ENCODE measurements around the gene LRRC27. TPM values are rescaled to one million over a fixed set of nuclear protein-coding genes. Genes with fewer than 3 reads are reported as not detected.

Gene LRRC27
- total RNA-seq, 1 donor from 2014 or later = 15.5 TPM

DNA sequence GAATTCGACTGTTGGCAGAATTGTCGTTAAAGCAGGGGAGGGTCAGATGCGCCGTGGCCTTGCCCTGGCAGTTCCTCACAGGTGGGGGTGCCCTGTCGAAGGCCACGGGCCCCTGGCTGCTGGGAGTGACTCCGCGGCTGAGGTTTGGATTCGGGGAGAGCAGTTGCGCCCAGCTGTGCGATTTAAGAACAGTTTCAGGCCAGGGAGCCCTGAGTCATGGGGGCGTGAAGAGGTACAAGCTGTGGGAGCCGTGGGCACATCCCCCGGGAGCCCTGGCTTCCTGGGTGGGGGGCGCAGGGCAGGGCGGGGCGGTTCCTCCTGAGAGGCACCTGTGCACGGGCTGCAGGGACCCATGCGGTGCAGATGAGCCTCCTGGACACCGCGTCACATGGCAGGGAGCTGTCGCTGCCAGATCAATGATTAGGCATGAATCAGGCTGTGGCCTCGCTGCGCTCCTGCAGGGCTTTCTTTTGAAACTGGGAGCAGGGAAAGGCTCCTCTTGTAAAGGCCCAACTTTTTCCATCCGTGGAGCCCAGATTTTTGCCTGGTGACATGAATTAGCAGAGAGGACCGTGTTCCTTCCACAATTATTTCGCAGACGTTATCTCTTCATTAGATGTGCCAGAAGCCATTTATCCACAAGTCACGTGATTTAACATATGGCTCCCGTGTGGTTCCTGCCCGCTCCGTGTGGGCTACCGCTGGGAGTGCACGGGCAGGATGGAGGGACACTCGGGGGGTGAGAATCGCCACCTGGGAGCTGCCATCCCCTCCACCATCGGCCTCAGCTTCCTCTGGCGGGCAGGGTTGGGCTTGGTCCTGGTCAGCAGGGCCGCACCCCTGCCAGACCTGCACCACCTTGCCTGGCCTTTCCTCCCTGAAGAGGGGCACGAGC, 65.9 kb downstream of the LRRC27 start:
- H3K27ac ChIP-seq = peak overlapping the region; percentile 89
- intact Hi-C loops (cut with DNase I) = no loop called here
- peak; percentile 73 for DNase-seq
- peak; percentile 1 to 11 for ATAC-seq
- peak overlapping the region; percentile 75 for H3K4me3 ChIP-seq
- TF ChIP-seq, protein P1, sequence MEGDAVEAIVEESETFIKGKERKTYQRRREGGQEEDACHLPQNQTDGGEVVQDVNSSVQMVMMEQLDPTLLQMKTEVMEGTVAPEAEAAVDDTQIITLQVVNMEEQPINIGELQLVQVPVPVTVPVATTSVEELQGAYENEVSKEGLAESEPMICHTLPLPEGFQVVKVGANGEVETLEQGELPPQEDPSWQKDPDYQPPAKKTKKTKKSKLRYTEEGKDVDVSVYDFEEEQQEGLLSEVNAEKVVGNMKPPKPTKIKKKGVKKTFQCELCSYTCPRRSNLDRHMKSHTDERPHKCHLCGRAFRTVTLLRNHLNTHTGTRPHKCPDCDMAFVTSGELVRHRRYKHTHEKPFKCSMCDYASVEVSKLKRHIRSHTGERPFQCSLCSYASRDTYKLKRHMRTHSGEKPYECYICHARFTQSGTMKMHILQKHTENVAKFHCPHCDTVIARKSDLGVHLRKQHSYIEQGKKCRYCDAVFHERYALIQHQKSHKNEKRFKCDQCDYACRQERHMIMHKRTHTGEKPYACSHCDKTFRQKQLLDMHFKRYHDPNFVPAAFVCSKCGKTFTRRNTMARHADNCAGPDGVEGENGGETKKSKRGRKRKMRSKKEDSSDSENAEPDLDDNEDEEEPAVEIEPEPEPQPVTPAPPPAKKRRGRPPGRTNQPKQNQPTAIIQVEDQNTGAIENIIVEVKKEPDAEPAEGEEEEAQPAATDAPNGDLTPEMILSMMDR (IDR thresholded peaks at IDR 0.05) = no peak
- H3K9me3 ChIP-seq = no peaks in the 10 kb centered on the region
- no peaks in the 10 kb centered on the region for H3K36me3 ChIP-seq
- H3K27me3 ChIP-seq (ENCODE audit: low read depth) = no peaks in the 10 kb centered on the region
- peaks cover 66% of the 10 kb centered on the region for H3K4me1 ChIP-seq

DNA sequence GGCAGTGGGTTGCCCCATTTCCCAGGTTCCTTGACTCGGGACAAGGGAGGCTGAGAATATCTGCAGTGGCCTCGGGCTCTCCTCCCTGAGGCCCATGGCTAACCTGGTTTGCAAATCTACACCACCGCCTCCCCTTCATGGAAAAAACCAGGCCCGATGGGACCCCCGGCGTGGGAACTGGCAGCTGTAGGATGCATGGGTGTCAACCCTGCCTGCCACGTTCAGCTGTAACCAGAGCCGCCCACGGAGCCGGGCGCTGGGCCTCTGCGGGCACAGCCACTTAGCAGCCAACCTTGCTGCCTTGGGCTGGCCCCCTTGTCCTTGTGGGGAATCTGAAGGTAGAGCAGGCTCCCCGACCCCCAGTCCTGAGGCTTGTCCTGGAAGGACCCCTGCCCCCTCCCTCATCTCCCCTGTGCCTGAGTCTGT, 66.6 kb downstream of the LRRC27 start:
- peak; percentile 54 for DNase-seq
- Histone ChIP-seq H3K36me3 (no peaks in the 10 kb centered on the region), H3K4me3 (peak overlapping the region; percentile 75), H3K27me3 (ENCODE audit: low read depth) (no peaks in the 10 kb centered on the region), H3K4me1 (peaks cover 66% of the 10 kb centered on the region), H3K9me3 (no peaks in the 10 kb centered on the region), H3K27ac (peak overlapping the region; percentile 89)
- TF ChIP-seq, protein P1 (IDR thresholded peaks at IDR 0.05) = no peak
- no peak for ATAC-seq
- intact Hi-C loops (cut with DNase I) = no loop called here

DNA sequence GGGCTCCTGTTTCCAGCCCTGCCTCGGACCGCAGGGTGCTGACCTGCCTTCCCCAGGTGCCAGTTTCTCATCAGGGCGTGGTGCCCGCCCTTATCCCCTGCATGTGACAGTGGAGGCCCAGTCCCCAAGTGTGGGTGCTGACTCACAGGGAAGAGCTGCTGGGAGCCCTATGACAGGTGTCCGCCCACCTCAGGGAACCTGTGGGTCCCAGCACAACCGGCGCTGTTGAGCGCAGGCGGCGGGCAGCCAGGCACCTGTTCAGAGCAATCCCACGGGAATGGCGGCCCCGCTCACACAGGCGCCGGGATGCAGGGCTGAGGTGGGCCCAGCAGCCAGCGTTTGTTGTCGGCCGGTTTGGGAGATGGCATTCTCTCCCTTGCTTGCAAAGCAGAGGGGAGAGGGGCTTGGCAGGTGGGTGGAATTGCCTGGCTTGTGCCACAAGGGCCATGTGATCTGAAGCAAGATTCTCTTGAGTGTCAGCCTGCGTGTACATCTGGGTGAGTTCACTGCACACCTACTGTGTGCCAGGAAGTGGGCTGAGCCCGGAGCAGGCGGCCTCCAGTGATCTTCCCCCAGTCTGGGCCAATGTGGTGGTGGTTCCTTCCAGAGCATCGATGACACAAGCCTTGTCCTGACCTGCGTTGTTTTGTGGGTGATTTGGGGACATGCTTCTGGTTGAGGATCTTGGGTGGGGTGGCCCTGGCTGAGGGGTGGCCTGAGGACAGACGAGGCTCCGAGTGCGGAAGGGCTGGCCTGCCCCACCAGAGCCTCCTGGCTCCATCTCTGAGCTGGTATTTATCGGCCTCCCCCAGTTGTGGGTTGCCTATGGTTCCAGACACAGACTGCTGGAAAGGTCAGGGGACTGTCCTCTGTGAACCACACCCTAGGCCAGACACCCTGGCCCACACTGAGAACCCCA, 67.4 kb downstream of the LRRC27 start:
- Histone ChIP-seq H3K4me3 (no peak overlapping the region), H3K36me3 (no peaks in the 10 kb centered on the region), H3K4me1 (peaks cover 66% of the 10 kb centered on the region), H3K9me3 (no peaks in the 10 kb centered on the region), H3K27me3 (ENCODE audit: low read depth) (no peaks in the 10 kb centered on the region), H3K27ac (peak overlapping the region; percentile 80)
- DNase-seq (peak; percentile 50), ATAC-seq (no peak)
- intact Hi-C loops (cut with DNase I) = no loop called here
- TF ChIP-seq, protein P1 (IDR thresholded peaks at IDR 0.05) = no peak

DNA sequence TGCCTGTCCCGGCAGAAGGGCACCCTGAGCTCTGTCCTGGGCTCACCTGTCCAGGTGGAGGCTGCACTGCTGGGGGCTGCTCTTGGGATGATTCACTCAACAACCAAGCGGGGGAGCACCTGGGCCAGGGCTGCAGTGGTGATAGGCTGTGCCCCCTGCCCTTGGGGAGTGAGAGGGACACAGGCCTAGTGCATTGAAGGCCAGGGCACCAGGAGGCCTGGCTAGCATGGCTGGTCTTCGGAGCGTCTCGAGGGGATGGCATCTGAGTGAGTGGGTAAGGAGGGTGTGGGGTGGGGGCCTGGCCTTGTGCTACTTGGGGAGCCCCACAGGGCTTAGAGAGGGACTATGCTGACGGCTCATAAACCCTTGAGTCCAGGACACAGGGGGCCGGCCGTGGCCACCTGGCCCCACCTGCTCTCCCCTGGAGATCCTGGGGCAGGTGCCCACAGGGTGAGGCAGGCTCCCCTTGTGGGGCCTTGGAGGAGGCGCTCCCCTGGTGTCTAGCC, 68.1 kb downstream of the LRRC27 start:
- H3K4me1 ChIP-seq = peaks cover 61% of the 10 kb centered on the region
- H3K36me3 ChIP-seq = peaks cover 4% of the 10 kb centered on the region
- H3K4me3 ChIP-seq = peak overlapping the region; percentile 6
- H3K27me3 ChIP-seq (ENCODE audit: low read depth) = no peaks in the 10 kb centered on the region
- intact Hi-C loops (cut with DNase I) = no loop called here
- DNase-seq (peak; percentile 42), ATAC-seq (no peak)
- H3K9me3 ChIP-seq = no peaks in the 10 kb centered on the region
- TF ChIP-seq, protein P1 (IDR thresholded peaks at IDR 0.05) = no peak
- H3K27ac ChIP-seq = peak overlapping the region; percentile 80

DNA sequence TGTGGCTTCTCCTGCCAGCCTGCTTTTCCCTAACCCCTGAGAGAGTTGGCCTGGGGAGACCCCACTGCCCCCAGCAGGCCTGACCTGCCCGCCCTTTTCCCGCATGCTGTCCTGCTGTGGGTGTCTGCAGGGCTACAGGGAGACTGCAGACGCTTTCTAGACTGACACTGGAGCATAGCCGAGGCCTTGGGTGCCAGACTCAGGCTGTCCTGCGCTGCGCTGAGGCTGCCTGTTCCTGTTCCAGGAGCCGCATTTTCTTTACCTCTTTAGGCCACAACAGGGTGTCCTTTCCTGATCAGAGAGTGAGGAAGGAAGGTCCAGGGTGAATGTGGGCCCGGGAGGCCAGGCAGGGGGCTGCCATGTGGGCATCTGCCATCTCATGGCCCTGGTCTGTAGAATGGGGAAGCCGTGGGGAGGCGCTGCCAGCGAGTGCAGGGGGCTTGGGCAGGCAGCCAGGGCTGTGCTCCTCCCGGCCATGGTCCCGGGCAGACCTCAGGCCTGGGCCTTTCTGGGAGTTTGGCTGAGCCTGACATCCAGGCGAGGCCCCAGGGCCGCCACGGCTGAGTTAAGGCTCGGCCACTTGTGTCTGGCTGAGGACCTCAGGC, 68.7 kb downstream of the LRRC27 start:
- Histone ChIP-seq H3K27me3 (ENCODE audit: low read depth) (no peaks in the 10 kb centered on the region), H3K4me3 (peak overlapping the region; percentile 6), H3K9me3 (no peaks in the 10 kb centered on the region), H3K27ac (peak overlapping the region; percentile 80), H3K4me1 (peaks cover 56% of the 10 kb centered on the region), H3K36me3 (peaks cover 10% of the 10 kb centered on the region)
- DNase-seq = peak; percentile 58
- TF ChIP-seq, protein P1 (IDR thresholded peaks at IDR 0.05) = no peak
- intact Hi-C loops (cut with DNase I) = no loop called here
- ATAC-seq = no peak
